ENCODE results near the gene CORT.

- TF ChIP-seq CTCF (IDR thresholded peaks at IDR 0.05) (no peak), EZH2 (IDR thresholded peaks at IDR 0.05; ENCODE audit: borderline replicate concordance, insufficient read depth, low read depth, low read length, poor library complexity, severe bottlenecking) (no peak)
These were observed 9.5 kb upstream of the CORT start for GRCh38 chr1:10440305-10440704.

Measured in B cell (primary cell).